SU-DHL-6 (cell line): ENCODE measurements around the gene POU2F3.

ENCODE experiments used
- CTCF ChIP-seq: fragments of 200-600 bp; sonication (generic); IDR thresholded peaks from one replicate; pipeline ENCODE4 v1.5.1; 2017; ENCODE audit warnings: antibody characterized with exemption, mild to moderate bottlenecking, low read length, moderate library complexity; ENCODE audit not compliant: insufficient read depth, poor library complexity, severe bottlenecking
- EZH2phosphoT487 ChIP-seq: fragments of 200-600 bp; sonication (generic), shearing (Covaris generic); conservative IDR thresholded peaks from 2 replicates; pipeline ENCODE4 v1.6.1; 2018; ENCODE audit warnings: mild to moderate bottlenecking, antibody characterized with exemption, low read length, moderate library complexity, mixed read lengths

DNA sequence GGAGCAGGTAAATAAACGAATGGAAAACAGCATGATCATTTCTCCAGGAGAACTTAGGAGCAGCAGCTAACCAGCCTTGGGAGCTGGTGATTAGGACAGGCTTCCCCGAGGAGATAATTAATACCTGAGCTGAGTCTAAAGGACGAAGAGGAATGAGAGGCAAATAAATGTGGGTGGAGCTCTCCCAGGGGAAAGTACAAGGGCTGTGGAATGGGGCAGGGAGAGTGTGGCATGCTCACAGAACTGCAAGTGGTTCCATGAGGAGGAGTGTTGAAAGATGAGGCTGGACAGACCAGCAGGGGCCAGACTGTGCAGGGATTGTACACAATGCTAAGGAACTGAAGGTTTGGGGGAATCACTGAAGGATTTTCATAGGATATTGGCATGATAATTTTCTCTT is 70.9 kb downstream of the POU2F3 start:
- TF ChIP-seq CTCF (no peak), EZH2phosphoT487 (no peak)
